WI38 (cell line): ENCODE measurements around the gene MYD88.
A peak's percentile ranks its signal among the peaks of the same experiment; 100 is the strongest.

Source experiments
- H3K4me3 ChIP-seq: 2 replicates; pipeline ENCODE4 v1.5.1; 2011; ENCODE audit warnings: low read depth, mild to moderate bottlenecking, control low read depth, low read length
- CTCF ChIP-seq: IDR thresholded peaks from 2 replicates; pipeline ENCODE4 v1.5.1; 2012; ENCODE audit warnings: low read depth, mild to moderate bottlenecking, control low read depth, low read length

MYD88 gene

GRCh38 chr3:38138349-38139190, at the start of gene MYD88:
MYD88 (plus strand) TSS chr3:38138661; CDS start chr3:38138701, 40 bp downstream.
- TF ChIP-seq CTCF: no peak
- H3K4me3 ChIP-seq: peak within 1 kb of the TSS; percentile 87

- TF ChIP-seq CTCF: no peak
- H3K4me3 ChIP-seq: no peak overlapping the region
Observed at GRCh38 chr3:38089163-38089562, 49.3 kb upstream of the MYD88 start.

- H3K4me3 ChIP-seq: no peak overlapping the region
- no peak for TF ChIP-seq CTCF
Observed at GRCh38 chr3:38090453-38090852, 48.0 kb upstream of the MYD88 start.

- no peak overlapping the region for H3K4me3 ChIP-seq
- TF ChIP-seq CTCF: no peak
Observed at GRCh38 chr3:38094999-38095398, 43.5 kb upstream of the MYD88 start.

- no peak overlapping the region for H3K4me3 ChIP-seq
- no peak for TF ChIP-seq CTCF
Observed at GRCh38 chr3:38095669-38096483, 42.6 kb upstream of the MYD88 start.

- H3K4me3 ChIP-seq: no peak overlapping the region
- no peak for TF ChIP-seq CTCF
Observed at GRCh38 chr3:38097446-38098375, 40.8 kb upstream of the MYD88 start.
